Measurements from ENCODE around the gene CENPC.
"Not testable (repeated sequence)": the region's sequence is repeated elsewhere in the genome, so short reads cannot be mapped to it uniquely, and the experiment has no call there.

Gene CENPC

GRCh38 chr4:67550451-67550850, 5.1 kb upstream of the CENPC start:
- DNase-seq (ENCODE audit: low read depth): no peak

GRCh38 chr4:67549123-67549522, 3.8 kb upstream of the CENPC start:
- no peak for DNase-seq (ENCODE audit: low read depth)

- no peak for DNase-seq (ENCODE audit: low read depth)
Observed at GRCh38 chr4:67546971-67547370, 1.7 kb upstream of the CENPC start.

GRCh38 chr4:67546004-67546356, 677 bp upstream of the CENPC start:
- no peak for DNase-seq (ENCODE audit: low read depth)

GRCh38 chr4:67542076-67542475, 3.2 kb downstream of the CENPC start:
- DNase-seq (ENCODE audit: low read depth): no peak

- DNase-seq (ENCODE audit: low read depth): no peak
Observed at GRCh38 chr4:67539830-67540229, 5.5 kb downstream of the CENPC start.

- DNase-seq (ENCODE audit: low read depth): no peak
Observed at GRCh38 chr4:67535280-67535840, 9.9 kb downstream of the CENPC start.

GRCh38 chr4:67533112-67533511, 12.2 kb downstream of the CENPC start:
- DNase-seq (ENCODE audit: low read depth): no peak

GRCh38 chr4:67532397-67532796, 12.9 kb downstream of the CENPC start:
- DNase-seq (ENCODE audit: low read depth): not testable (repeated sequence)

- no peak for DNase-seq (ENCODE audit: low read depth)
Observed at GRCh38 chr4:67531379-67531962, 13.8 kb downstream of the CENPC start.

- DNase-seq (ENCODE audit: low read depth): not testable (repeated sequence)
Observed at GRCh38 chr4:67524140-67524539, 21.2 kb downstream of the CENPC start.

- DNase-seq (ENCODE audit: low read depth): no peak
Observed at GRCh38 chr4:67522851-67523671, 22.2 kb downstream of the CENPC start.

- no peak for DNase-seq (ENCODE audit: low read depth)
Observed at GRCh38 chr4:67522230-67522629, 23.1 kb downstream of the CENPC start.

GRCh38 chr4:67521506-67521905, 23.8 kb downstream of the CENPC start:
- no peak for DNase-seq (ENCODE audit: low read depth)

- DNase-seq (ENCODE audit: low read depth): no peak
Observed at GRCh38 chr4:67520141-67520540, 25.2 kb downstream of the CENPC start.

GRCh38 chr4:67512501-67512900, 32.8 kb downstream of the CENPC start:
- no peak for DNase-seq (ENCODE audit: low read depth)

GRCh38 chr4:67500373-67500772, 44.9 kb downstream of the CENPC start:
- no peak for DNase-seq (ENCODE audit: low read depth)

- DNase-seq (ENCODE audit: low read depth): no peak
Observed at GRCh38 chr4:67499799-67500198, 45.5 kb downstream of the CENPC start.

- no peak for DNase-seq (ENCODE audit: low read depth)
Observed at GRCh38 chr4:67483868-67484602, 61.3 kb downstream of the CENPC start.

- no peak for DNase-seq (ENCODE audit: low read depth)
Observed at GRCh38 chr4:67480810-67481209, 64.5 kb downstream of the CENPC start.

GRCh38 chr4:67475155-67475554, 70.1 kb downstream of the CENPC start:
- no peak for DNase-seq (ENCODE audit: low read depth)

GRCh38 chr4:67470871-67471270, 74.4 kb downstream of the CENPC start:
- DNase-seq (ENCODE audit: low read depth): no peak

- no peak for DNase-seq (ENCODE audit: low read depth)
Observed at GRCh38 chr4:67468830-67469229, 76.5 kb downstream of the CENPC start.

All from stimulated activated CD8-positive, alpha-beta memory T cell treated with anti-CD3 and anti-CD28 coated beads, Interleukin-15, amount 100 ng/mL, for 1 hour (primary cell).